ENCODE data around the gene RGS6. TPM values are rescaled to one million over a fixed set of nuclear protein-coding genes. Genes with fewer than 3 reads are reported as not detected.

The RGS6 gene
- total RNA-seq, 1 donor from 2014 or later: 1.6 TPM

GRCh38 chr14:72341686-72342085 lies 409.5 kb downstream of the RGS6 start:
- H3K27ac Mint-ChIP-seq: no peak overlapping the region
- H3K27me3 Mint-ChIP-seq: no peaks in the 10 kb centered on the region
- no peaks in the 10 kb centered on the region for H3K4me1 Mint-ChIP-seq (ENCODE audit: unreplicated experiment)
- peaks cover 8% of the 10 kb centered on the region for H3K9me3 Mint-ChIP-seq
- TF ChIP-seq, protein P1, sequence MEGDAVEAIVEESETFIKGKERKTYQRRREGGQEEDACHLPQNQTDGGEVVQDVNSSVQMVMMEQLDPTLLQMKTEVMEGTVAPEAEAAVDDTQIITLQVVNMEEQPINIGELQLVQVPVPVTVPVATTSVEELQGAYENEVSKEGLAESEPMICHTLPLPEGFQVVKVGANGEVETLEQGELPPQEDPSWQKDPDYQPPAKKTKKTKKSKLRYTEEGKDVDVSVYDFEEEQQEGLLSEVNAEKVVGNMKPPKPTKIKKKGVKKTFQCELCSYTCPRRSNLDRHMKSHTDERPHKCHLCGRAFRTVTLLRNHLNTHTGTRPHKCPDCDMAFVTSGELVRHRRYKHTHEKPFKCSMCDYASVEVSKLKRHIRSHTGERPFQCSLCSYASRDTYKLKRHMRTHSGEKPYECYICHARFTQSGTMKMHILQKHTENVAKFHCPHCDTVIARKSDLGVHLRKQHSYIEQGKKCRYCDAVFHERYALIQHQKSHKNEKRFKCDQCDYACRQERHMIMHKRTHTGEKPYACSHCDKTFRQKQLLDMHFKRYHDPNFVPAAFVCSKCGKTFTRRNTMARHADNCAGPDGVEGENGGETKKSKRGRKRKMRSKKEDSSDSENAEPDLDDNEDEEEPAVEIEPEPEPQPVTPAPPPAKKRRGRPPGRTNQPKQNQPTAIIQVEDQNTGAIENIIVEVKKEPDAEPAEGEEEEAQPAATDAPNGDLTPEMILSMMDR (conservative IDR thresholded peaks at IDR 0.05): no peak
- no peak for DNase-seq (ENCODE audit: extremely low spot score, unreplicated experiment)
- H3K4me3 Mint-ChIP-seq: no peak overlapping the region
- no peaks in the 10 kb centered on the region for H3K36me3 Mint-ChIP-seq

DNA sequence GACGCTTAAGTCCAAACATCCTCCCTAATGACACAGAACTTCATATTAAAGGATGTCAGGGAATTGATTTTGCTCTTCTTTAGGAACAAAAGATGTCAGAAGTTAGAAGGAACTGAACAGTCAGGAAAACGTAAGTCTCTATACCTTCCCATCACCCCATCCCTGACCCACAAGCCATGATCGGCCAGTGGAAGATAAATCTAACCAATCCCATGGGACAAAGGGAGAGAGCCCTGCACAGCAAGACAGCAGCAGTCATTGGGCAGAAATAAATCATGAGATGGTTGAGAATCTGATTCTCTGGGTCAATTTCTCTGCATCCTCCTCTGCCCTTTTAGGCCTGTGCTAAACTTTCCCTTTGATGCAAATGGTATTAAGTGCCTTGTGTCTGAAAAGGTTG lies 414.9 kb downstream of the RGS6 start:
- TF ChIP-seq, protein P1 (conservative IDR thresholded peaks at IDR 0.05): no peak
- Mint-ChIP-seq H3K36me3 (no peaks in the 10 kb centered on the region), H3K4me3 (no peak overlapping the region), H3K9me3 (peaks cover 8% of the 10 kb centered on the region), H3K27ac (no peak overlapping the region), H3K4me1 (ENCODE audit: unreplicated experiment) (no peaks in the 10 kb centered on the region), H3K27me3 (no peaks in the 10 kb centered on the region)
- no peak for DNase-seq (ENCODE audit: extremely low spot score, unreplicated experiment)

DNA sequence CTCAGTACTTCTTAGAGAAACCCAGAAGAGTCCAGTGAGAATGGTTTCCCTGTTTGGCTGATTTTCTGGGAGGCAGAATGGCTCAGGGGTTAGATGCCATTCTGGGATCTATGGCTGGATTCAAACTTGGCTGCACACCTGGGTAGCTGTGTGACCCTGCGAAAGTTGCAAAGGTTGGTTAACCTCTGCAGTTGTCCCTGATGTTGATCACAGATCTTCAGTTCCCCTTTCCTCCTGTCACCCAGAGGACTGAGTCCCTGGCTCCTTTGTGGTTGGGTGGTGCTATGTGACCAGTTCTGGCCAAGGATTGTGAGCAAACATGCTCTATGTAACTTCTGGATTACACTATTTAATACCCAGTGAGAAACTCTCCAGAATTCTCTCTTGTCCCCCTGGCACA lies 418.0 kb downstream of the RGS6 start:
- Mint-ChIP-seq H3K4me3 (no peak overlapping the region), H3K27me3 (no peaks in the 10 kb centered on the region), H3K36me3 (no peaks in the 10 kb centered on the region), H3K27ac (no peak overlapping the region), H3K9me3 (no peaks in the 10 kb centered on the region), H3K4me1 (ENCODE audit: unreplicated experiment) (no peaks in the 10 kb centered on the region)
- no peak for DNase-seq (ENCODE audit: extremely low spot score, unreplicated experiment)
- TF ChIP-seq, protein P1 (conservative IDR thresholded peaks at IDR 0.05): no peak

GRCh38 chr14:72352012-72352411 lies 419.8 kb downstream of the RGS6 start:
- Mint-ChIP-seq H3K4me1 (ENCODE audit: unreplicated experiment) (no peaks in the 10 kb centered on the region), H3K27ac (no peak overlapping the region), H3K9me3 (no peaks in the 10 kb centered on the region), H3K27me3 (no peaks in the 10 kb centered on the region), H3K36me3 (no peaks in the 10 kb centered on the region), H3K4me3 (no peak overlapping the region)
- no peak for DNase-seq (ENCODE audit: extremely low spot score, unreplicated experiment)
- TF ChIP-seq, protein P1 (conservative IDR thresholded peaks at IDR 0.05): no peak

GRCh38 chr14:72366619-72367018 lies 434.4 kb downstream of the RGS6 start:
- H3K27me3 Mint-ChIP-seq: peaks cover 2% of the 10 kb centered on the region
- no peaks in the 10 kb centered on the region for H3K4me1 Mint-ChIP-seq (ENCODE audit: unreplicated experiment)
- H3K27ac Mint-ChIP-seq: no peak overlapping the region
- no peak for DNase-seq (ENCODE audit: extremely low spot score, unreplicated experiment)
- no peaks in the 10 kb centered on the region for H3K36me3 Mint-ChIP-seq
- TF ChIP-seq, protein P1 (conservative IDR thresholded peaks at IDR 0.05): no peak
- H3K9me3 Mint-ChIP-seq: no peaks in the 10 kb centered on the region
- no peak overlapping the region for H3K4me3 Mint-ChIP-seq

GRCh38 chr14:72369106-72369505 lies 436.9 kb downstream of the RGS6 start:
- no peaks in the 10 kb centered on the region for H3K4me1 Mint-ChIP-seq (ENCODE audit: unreplicated experiment)
- H3K36me3 Mint-ChIP-seq: no peaks in the 10 kb centered on the region
- TF ChIP-seq, protein P1 (conservative IDR thresholded peaks at IDR 0.05): no peak
- H3K9me3 Mint-ChIP-seq: no peaks in the 10 kb centered on the region
- H3K4me3 Mint-ChIP-seq: no peak overlapping the region
- H3K27me3 Mint-ChIP-seq: no peaks in the 10 kb centered on the region
- H3K27ac Mint-ChIP-seq: no peak overlapping the region
- DNase-seq (ENCODE audit: extremely low spot score, unreplicated experiment): no peak
